Panc1 (cell line): ENCODE results near the gene SMCHD1. TPM values are rescaled to one million over a fixed set of nuclear protein-coding genes. Genes with fewer than 3 reads are reported as not detected.
"Not testable (repeated sequence)": the region's sequence is repeated elsewhere in the genome, so short reads cannot be mapped to it uniquely, and the experiment has no call there.

Experiments
- ATAC-seq: fragments of 200-7000 bp; cut with Tn5 transposase; 2 replicates; pipeline ENCODE4 v1.9.1; 2020; ENCODE audit warnings: mild to moderate bottlenecking, moderate library complexity
- BruUV-seq: library from RNA; stranded (reverse); fragments of 400-500 nt; replicated peaks from 2 replicates; lab custom pipeline; 2021; lab: Mats Ljungman, UMichigan
- CTCF ChIA-PET: fragments of 300-600 bp; sonication (Branson Sonifier 250); formaldehyde crosslinking; loops from one replicate; lab custom pipeline; 2022; ENCODE audit warnings: antibody characterized with exemption; lab: Charles Lee
- POLR2A ChIA-PET: fragments of 300-600 bp; sonication (Branson Sonifier 250); formaldehyde crosslinking; loops from one replicate; lab custom pipeline; 2022; ENCODE audit warnings: antibody characterized with exemption; lab: Charles Lee
- DNase-seq: peaks from one replicate; pipeline ENCODE4 v3.0.0-alpha.2; 2010; ENCODE audit warnings: low read depth, low spot score
- H3K27ac ChIP-seq: 2 replicates; pipeline ENCODE4 v1.5.1; 2011; ENCODE audit warnings: mild to moderate bottlenecking, low read length, inconsistent platforms
- H3K27me3 ChIP-seq: fragments of 200-500 bp; sonication (Bioruptor generic); 2 replicates; pipeline ENCODE4 v1.6.0; 2014; ENCODE audit warnings: low read length, inconsistent platforms; ENCODE audit not compliant: control insufficient read depth, insufficient read depth
- H3K36me3 ChIP-seq: fragments of 200-500 bp; sonication (Bioruptor generic); 2 replicates; pipeline ENCODE4 v1.5.1; 2014; ENCODE audit warnings: inconsistent platforms, mild to moderate bottlenecking, low read length, moderate library complexity; ENCODE audit not compliant: control insufficient read depth, insufficient read depth
- H3K4me1 ChIP-seq: 2 replicates; pipeline ENCODE4 v1.5.1; 2011; ENCODE audit warnings: inconsistent platforms, mild to moderate bottlenecking, low read length, moderate library complexity; ENCODE audit not compliant: control insufficient read depth, insufficient read depth
- H3K4me3 ChIP-seq, 2 experiments: 2 replicates each; pipeline ENCODE4 v1.5.1; 2011 to 2012; ENCODE audit warnings: low read depth in 2 of 2, low read length in 2 of 2, mild to moderate bottlenecking in 2 of 2, inconsistent platforms in 1 of 2, moderate library complexity in 1 of 2
- H3K9me3 ChIP-seq: fragments of 200-500 bp; sonication (Bioruptor generic); 2 replicates; pipeline ENCODE4 v1.5.1; 2014; ENCODE audit warnings: low read depth, mild to moderate bottlenecking, inconsistent platforms, low read length, moderate library complexity; ENCODE audit not compliant: control insufficient read depth, insufficient read depth
- CTCF ChIP-seq: fragments of 450-650 bp; IDR thresholded peaks from 2 replicates; pipeline ENCODE4 v1.5.1; 2017; ENCODE audit warnings: mild to moderate bottlenecking
- POLR2AphosphoS5 ChIP-seq: IDR thresholded peaks from 2 replicates; pipeline ENCODE4 v1.6.1; 2012; ENCODE audit warnings: mild to moderate bottlenecking, low read depth, low read length, moderate library complexity
- REST ChIP-seq, 2 experiments: IDR thresholded peaks; 2 replicates each; pipeline ENCODE4 v1.6.1; 2011 to 2012; ENCODE audit warnings: low read depth in 2 of 2, control low read depth in 1 of 2, low read length in 1 of 2, mild to moderate bottlenecking in 1 of 2, moderate library complexity in 1 of 2; ENCODE audit not compliant: insufficient read depth in 1 of 2
- SIN3A ChIP-seq: IDR thresholded peaks from 2 replicates; pipeline ENCODE4 v1.6.1; 2012; ENCODE audit warnings: low read depth, mild to moderate bottlenecking, low read length, moderate library complexity, borderline replicate concordance; ENCODE audit not compliant: insufficient read depth
- TCF7L2 ChIP-seq: IDR thresholded peaks from 2 replicates; pipeline ENCODE4 v1.6.1; 2011; ENCODE audit warnings: mild to moderate bottlenecking, low read depth, low read length, inconsistent platforms
- in situ Hi-C: cut with HindIII; loops from 2 replicates; pipeline ENCODE4 v1.10.0; 2016; ENCODE audit warnings: low sequenced_read_pairs, low pct_unique_long_range_greater_than_20kb
- intact Hi-C: fragments of 100-400 bp; cut with micrococcal nuclease; formaldehyde crosslinking; loops from one replicate; pipeline ENCODE4 v1.10.0; 2022; ENCODE audit not compliant: unreplicated experiment
- total RNA-seq: library from RNA; stranded (reverse); gene quantifications from one replicate; pipeline ENCODE4 v1.2.1, GENCODE V29; 2021; ENCODE audit not compliant: unreplicated experiment

The SMCHD1 gene
- total RNA-seq, 1 experiment from 2014 or later = 40.9 TPM

- H3K27ac ChIP-seq = no peak overlapping the region
- DNase-seq (no peak), ATAC-seq (no peak)
- intact Hi-C loops (no loop called here), in situ Hi-C loops (no loop called here)
- peaks cover 45% of the 10 kb centered on the region for H3K36me3 ChIP-seq
- no peaks in the 10 kb centered on the region for H3K27me3 ChIP-seq
- no peak for TF ChIP-seq CTCF
- no peak for TF ChIP-seq REST (IDR thresholded peaks at IDR 0.05; ENCODE audit: insufficient read depth in 1 of 2, low read depth in 2 of 2, low read length in 1 of 2)
- TF ChIP-seq POLR2AphosphoS5 = no peak
- no peak for TF ChIP-seq SIN3A
- H3K4me3 ChIP-seq = no peak overlapping the region
- no peaks in the 10 kb centered on the region for H3K9me3 ChIP-seq
- BruUV-seq = no TSS peak
- no peaks in the 10 kb centered on the region for H3K4me1 ChIP-seq
- ChIA-PET CTCF (no interaction called here), POLR2A (interaction anchor here (0.6 kb wide), 1 partner anchor 146 kb away, joined by 3 read pairs; no protein-coding TSS in a partner anchor)
Observed at GRCh38 chr18:2729757-2730156, 74.2 kb downstream of the SMCHD1 start.

- DNase-seq = no peak
- ATAC-seq = no peak
- no TSS peak for BruUV-seq
- ChIA-PET CTCF (no interaction called here), POLR2A (no interaction called here)
- H3K27ac ChIP-seq = no peak overlapping the region
- H3K4me3 ChIP-seq = no peak overlapping the region
- H3K36me3 ChIP-seq = peaks cover 12% of the 10 kb centered on the region
- in situ Hi-C loops (no loop called here), intact Hi-C loops (no loop called here)
- H3K9me3 ChIP-seq = no peaks in the 10 kb centered on the region
- TF ChIP-seq TCF7L2 = no peak
- no peak for TF ChIP-seq POLR2AphosphoS5
- no peaks in the 10 kb centered on the region for H3K27me3 ChIP-seq
- H3K4me1 ChIP-seq = no peaks in the 10 kb centered on the region
Observed at GRCh38 chr18:2736823-2737222, 81.3 kb downstream of the SMCHD1 start.

- ATAC-seq, H3K27me3 ChIP-seq, intact Hi-C loops, POLR2A ChIA-PET, DNase-seq, CTCF ChIA-PET, H3K4me3 ChIP-seq, in situ Hi-C loops, H3K9me3 ChIP-seq, H3K27ac ChIP-seq, H3K4me1 ChIP-seq, BruUV-seq: not testable (repeated sequence)
- H3K36me3 ChIP-seq = peaks cover 17% of the 10 kb centered on the region
Observed at GRCh38 chr18:2740082-2740481, 84.6 kb downstream of the SMCHD1 start.
